ENCODE data around the gene NOL4L. TPM values are rescaled to one million over a fixed set of nuclear protein-coding genes. Genes with fewer than 3 reads are reported as not detected.

The NOL4L gene
- total RNA-seq, 1 experiment from 2014 or later, result 40.9 TPM

GRCh38 chr20:32510120-32510600, 75.0 kb downstream of the NOL4L start:
- Histone ChIP-seq H3K36me3 (ENCODE audit: low read depth) (no peaks in the 10 kb centered on the region), H3K4me1 (replicated peaks; ENCODE audit: insufficient read depth) (no peaks in the 10 kb centered on the region), H3K27ac (no peak overlapping the region), H2AFZ (no peak overlapping the region), H3K4me3 (no peak overlapping the region), H3F3A (ENCODE audit: insufficient read depth, low read depth) (no peaks in the 10 kb centered on the region), H3K9me3 (ENCODE audit: insufficient read depth, low read depth) (no peaks in the 10 kb centered on the region), H3K79me2 (ENCODE audit: low read depth) (no peaks in the 10 kb centered on the region), H3K9me2 (ENCODE audit: insufficient read depth) (no peaks in the 10 kb centered on the region), H4K20me1 (ENCODE audit: insufficient read depth) (no peaks in the 10 kb centered on the region), H3K27me3 (ENCODE audit: insufficient read depth, low read depth) (no peaks in the 10 kb centered on the region), H3K4me2 (no peak overlapping the region)
- ChIA-PET CTCF (no interaction called here), POLR2A (ENCODE audit: unreplicated experiment) (no interaction called here)
- intact Hi-C loops (cut with micrococcal nuclease; ENCODE audit: unreplicated experiment), result no loop called here
- no TSS peak for BruUV-seq (replicated peaks)
- no peak for DNase-seq
- TF ChIP-seq CTCF (conservative IDR thresholded peaks at IDR 0.05) (no peak), EZH2 (IDR thresholded peaks at IDR 0.05; ENCODE audit: low read depth) (no peak)

GRCh38 chr20:32509639-32510066, 75.5 kb downstream of the NOL4L start:
- H3K4me1 ChIP-seq (replicated peaks; ENCODE audit: insufficient read depth), result no peaks in the 10 kb centered on the region
- TF ChIP-seq EZH2 (IDR thresholded peaks at IDR 0.05; ENCODE audit: low read depth) (no peak), CTCF (conservative IDR thresholded peaks at IDR 0.05) (no peak)
- no peaks in the 10 kb centered on the region for H3K9me2 ChIP-seq (ENCODE audit: insufficient read depth)
- H3K79me2 ChIP-seq (ENCODE audit: low read depth), result no peaks in the 10 kb centered on the region
- H3K36me3 ChIP-seq (ENCODE audit: low read depth), result no peaks in the 10 kb centered on the region
- POLR2A ChIA-PET (ENCODE audit: unreplicated experiment), result no interaction called here
- H3K4me2 ChIP-seq, result no peak overlapping the region
- no peak overlapping the region for H3K27ac ChIP-seq
- no peaks in the 10 kb centered on the region for H3F3A ChIP-seq (ENCODE audit: insufficient read depth, low read depth)
- peak in 1 of 2 experiments; percentile 14 for DNase-seq
- no peaks in the 10 kb centered on the region for H3K27me3 ChIP-seq (ENCODE audit: insufficient read depth, low read depth)
- BruUV-seq (replicated peaks), result no TSS peak
- H3K9me3 ChIP-seq (ENCODE audit: insufficient read depth, low read depth), result no peaks in the 10 kb centered on the region
- CTCF ChIA-PET, result interaction anchor here (0.5 kb wide), 1 partner anchor 101 kb away, joined by 3 read pairs; no protein-coding TSS in a partner anchor
- intact Hi-C loops (cut with micrococcal nuclease; ENCODE audit: unreplicated experiment), result no loop called here
- H3K4me3 ChIP-seq, result no peak overlapping the region
- H4K20me1 ChIP-seq (ENCODE audit: insufficient read depth), result no peaks in the 10 kb centered on the region
- no peak overlapping the region for H2AFZ ChIP-seq

- no peak for TF ChIP-seq CTCF (conservative IDR thresholded peaks at IDR 0.05)
- TF ChIP-seq EZH2 (IDR thresholded peaks at IDR 0.05; ENCODE audit: low read depth), result no peak
- H3K27ac ChIP-seq, result no peak overlapping the region
- no peaks in the 10 kb centered on the region for H4K20me1 ChIP-seq (ENCODE audit: insufficient read depth)
- H3K79me2 ChIP-seq (ENCODE audit: low read depth), result no peaks in the 10 kb centered on the region
- no peak overlapping the region for H3K4me2 ChIP-seq
- no peaks in the 10 kb centered on the region for H3K36me3 ChIP-seq (ENCODE audit: low read depth)
- BruUV-seq (replicated peaks), result no TSS peak
- POLR2A ChIA-PET (ENCODE audit: unreplicated experiment), result interaction anchor here (0.5 kb wide), 1 partner anchor 20 kb away, joined by 3 read pairs; no protein-coding TSS in a partner anchor
- H3K27me3 ChIP-seq (ENCODE audit: insufficient read depth, low read depth), result no peaks in the 10 kb centered on the region
- no peak for DNase-seq
- H3K4me3 ChIP-seq, result no peak overlapping the region
- intact Hi-C loops (cut with micrococcal nuclease; ENCODE audit: unreplicated experiment), result no loop called here
- no peaks in the 10 kb centered on the region for H3K9me2 ChIP-seq (ENCODE audit: insufficient read depth)
- no peaks in the 10 kb centered on the region for H3K4me1 ChIP-seq (replicated peaks; ENCODE audit: insufficient read depth)
- H3K9me3 ChIP-seq (ENCODE audit: insufficient read depth, low read depth), result no peaks in the 10 kb centered on the region
- H3F3A ChIP-seq (ENCODE audit: insufficient read depth, low read depth), result no peaks in the 10 kb centered on the region
- no peak overlapping the region for H2AFZ ChIP-seq
- CTCF ChIA-PET, result no interaction called here
Measured at GRCh38 chr20:32508775-32509119, 76.4 kb downstream of the NOL4L start.
